ENCODE results near the gene ACTR6.
"Not testable (repeated sequence)": the region's sequence is repeated elsewhere in the genome, so short reads cannot be mapped to it uniquely, and the experiment has no call there.

Gene ACTR6

DNA sequence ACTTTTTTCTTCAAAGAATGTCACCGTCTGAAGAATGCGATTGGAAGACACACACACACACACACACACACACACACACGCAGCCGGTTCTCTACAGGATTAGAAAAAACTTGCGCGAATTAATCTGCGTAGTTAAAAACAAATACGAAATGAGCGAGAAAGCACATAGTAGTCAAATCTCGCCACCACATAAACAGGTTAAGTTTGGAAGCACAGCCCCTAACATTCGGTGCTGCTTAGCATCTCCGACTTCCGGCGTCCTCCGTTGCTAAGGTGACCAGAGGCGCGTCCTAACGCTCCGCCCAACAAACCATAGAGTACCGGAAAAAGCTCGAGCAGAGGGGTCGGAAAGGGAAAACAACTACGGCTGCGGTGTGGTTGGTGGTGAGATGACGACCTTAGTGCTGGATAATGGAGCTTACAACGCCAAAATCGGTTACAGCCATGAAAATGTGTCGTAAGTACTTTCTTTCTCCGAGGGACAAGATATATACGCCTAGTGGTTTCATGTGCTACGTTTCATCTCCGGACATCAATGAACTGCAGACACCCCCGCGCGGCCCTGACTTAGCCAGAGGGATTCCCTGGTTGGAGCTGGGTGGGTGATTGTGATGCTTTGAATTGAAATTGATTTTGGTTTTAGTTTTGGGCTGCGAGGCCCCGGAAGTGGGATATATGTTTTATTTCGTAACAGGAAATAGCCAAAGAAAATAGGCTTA, at the start of gene ACTR6:
Gene ACTR6, plus strand, starts transcription at position 353 of the 719 bp plus-strand sequence. Its CDS starts 37 bp downstream, at position 390.
- DNase-seq (ENCODE audit: low read depth), result peak; percentile 97

DNA sequence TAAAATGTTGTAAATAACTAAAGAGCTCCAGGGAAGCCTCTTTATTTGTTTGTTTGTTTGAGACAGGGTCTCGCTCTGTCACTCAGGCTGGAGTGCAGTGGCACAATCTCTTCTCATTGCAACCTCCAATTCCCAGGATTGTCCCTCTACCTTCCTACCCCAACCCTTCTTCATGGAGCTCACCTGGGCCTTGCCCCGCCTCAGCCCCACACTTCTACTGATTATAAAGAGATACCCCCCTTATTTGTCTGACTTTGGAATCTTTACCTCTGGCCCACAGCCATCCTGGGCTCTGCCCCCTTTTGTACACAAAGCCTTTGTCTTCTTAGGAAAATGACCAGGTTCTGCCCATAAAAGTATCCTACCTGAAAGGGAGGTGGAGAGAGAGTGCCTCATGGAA, 48.8 kb upstream of the ACTR6 start:
- DNase-seq (ENCODE audit: low read depth), result no peak

DNA sequence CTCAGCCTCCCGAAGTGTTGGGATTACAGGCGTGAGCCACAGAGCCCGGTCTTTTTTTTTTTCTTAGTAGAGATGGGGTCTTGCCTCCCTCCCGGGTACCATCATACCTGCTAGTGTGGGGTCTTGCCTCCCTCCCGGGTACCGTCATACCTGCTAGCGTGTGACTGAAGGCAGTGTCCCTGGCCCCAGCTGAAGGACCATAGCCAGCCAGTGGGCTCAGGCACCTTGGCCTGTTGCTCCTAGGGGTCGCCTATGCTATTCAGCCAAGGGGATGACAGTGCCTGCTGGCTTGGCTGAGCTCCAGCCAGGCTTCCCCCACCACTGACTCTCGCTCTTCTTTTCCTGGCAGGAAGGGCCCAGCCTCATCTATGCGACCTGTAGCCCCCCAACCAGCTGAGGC, 47.5 kb upstream of the ACTR6 start:
- DNase-seq (ENCODE audit: low read depth), result no peak

DNA sequence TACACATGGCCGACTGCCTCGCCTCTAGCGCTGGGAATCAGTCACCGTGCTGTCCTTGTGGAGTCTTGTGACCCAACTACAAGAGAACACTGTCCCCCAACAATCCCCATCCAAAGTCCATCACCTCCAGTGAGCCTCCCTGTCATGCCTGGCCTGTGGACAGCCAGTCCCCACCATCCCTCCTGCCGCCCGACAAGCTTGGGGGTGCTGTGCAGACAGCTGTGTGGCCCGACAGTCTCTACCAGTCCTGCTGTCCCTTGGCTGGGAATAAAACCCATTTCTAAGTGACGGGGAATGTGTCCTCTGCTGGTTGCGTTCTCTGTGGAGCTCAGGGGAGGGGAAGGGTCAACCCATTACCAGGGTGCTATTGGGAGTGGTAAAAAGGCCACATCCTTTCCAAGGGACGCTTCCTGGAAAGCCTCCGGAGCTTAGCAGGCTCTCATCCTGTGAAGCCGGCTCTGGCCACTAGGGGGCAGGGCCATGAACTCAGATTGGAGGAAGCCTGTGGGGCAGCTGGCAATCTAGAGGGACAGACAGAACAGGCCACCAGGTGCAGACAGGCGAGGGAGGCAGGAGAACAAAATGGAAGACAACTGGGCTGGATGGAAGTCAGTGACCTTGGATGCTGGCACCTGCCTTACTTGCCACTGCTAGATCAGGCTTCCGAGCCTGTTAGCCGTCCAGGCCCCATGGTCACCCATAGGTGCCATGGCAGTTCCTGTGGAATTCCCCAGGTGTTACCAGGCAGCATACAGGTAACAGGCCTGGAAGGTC, 46.0 kb upstream of the ACTR6 start:
- DNase-seq (ENCODE audit: low read depth), result peak; percentile 44

DNA sequence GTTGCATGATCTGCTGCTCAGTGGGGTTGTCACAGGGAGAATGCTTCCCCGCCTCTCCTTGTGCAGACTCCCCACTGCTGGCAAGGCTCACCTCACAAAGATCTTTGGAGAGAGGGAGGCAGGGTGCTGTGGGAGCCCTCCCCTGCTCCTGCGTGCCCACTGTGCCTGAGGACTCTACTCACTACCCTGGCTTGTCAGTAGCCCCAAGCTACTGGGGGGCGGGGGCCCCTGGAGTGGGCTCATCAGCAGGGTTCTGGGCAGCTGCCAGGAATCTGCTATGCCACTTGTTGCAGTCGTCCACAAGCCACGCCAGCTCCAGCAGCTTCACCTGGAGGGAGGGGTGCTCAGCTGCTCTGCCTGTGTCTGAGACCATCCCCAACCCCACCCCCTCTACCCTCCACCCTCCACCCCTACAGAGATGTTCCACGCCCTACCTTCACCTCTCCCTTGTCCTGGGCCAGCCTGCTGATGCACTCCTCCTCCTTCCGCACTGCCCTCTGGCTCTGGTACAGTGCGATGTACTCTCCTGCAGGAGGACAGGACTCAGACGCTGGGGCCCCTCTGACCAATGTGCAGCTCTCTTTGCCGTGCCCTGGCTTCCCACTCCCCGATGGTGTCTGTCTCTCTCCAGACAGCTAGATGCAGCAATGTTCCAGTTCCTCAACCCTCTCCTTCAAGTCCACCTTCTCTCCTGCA, 43.7 kb upstream of the ACTR6 start:
- DNase-seq (ENCODE audit: low read depth), result no peak

DNA sequence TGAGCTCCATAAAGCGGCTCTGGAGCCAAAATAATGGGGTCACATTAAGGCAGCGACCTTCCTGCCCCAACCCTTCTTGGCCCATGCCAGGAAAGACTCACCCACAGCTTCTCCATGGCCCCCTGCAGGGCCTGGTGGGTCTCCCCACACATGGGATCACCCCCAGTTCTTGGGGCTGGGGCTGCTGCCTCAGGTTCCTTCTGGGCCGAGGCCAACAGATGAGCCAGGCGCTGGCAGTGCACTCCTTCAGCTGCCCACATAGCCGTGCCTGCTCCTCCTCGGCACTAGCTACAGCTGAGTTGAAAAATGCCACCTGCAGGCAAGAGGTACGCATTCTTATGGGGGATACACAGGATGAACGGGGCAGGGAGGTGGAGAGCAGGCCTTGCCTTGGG, 43.2 kb upstream of the ACTR6 start:
- DNase-seq (ENCODE audit: low read depth), result no peak

DNA sequence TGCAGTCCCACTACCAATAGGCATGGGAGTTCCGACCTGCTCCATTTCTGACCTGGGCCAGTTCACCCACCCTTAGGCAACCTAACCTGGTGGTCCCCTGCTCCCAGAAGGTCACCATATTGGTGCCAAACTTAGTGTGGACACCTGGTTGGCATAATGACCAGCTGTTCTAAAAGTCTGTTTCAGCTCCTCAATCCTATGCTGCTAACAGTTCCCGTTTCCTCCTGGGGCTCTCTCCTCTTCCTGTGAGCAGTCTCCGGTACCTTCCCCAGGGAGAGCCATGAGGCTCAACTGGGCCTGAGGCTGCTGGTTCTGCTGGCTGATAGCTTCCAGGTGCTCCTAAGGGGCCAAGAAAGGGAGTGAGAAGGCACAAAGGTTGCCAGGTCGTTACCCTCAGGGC, 42.1 kb upstream of the ACTR6 start:
- DNase-seq (ENCODE audit: low read depth), result no peak

DNA sequence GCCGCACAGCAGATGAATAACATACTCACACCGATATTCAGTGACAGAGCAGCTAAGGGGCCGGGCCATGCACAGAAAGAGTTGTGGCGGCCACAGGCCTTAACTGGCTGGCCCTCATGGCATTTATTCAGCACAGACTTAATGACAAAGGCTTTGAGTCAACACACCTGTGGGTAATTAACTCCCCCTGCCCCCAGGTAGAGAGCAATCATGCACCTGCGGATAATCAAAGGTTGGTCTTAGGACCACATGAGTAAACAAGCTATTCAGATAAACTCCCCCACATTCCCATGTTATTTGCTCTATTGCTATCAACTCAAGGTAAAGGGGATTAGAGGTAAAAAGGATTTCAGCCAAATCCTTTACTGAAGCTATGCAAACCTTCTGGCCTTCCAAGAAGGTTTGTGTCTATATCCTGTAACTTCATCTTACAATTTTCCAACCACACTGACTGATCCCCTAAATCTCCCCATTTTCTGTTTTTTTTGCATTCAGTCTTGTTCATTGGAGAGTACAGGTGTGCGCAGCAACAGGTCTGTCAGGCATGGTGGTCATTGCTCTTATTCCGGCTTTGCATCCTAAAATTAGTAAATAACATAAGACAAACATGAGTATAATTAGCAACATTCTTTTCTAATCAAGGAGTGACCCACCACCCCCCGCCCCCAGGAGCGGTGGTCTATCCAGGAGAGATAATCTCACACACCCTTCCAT, 41.1 kb upstream of the ACTR6 start:
- no peak for DNase-seq (ENCODE audit: low read depth)

DNA sequence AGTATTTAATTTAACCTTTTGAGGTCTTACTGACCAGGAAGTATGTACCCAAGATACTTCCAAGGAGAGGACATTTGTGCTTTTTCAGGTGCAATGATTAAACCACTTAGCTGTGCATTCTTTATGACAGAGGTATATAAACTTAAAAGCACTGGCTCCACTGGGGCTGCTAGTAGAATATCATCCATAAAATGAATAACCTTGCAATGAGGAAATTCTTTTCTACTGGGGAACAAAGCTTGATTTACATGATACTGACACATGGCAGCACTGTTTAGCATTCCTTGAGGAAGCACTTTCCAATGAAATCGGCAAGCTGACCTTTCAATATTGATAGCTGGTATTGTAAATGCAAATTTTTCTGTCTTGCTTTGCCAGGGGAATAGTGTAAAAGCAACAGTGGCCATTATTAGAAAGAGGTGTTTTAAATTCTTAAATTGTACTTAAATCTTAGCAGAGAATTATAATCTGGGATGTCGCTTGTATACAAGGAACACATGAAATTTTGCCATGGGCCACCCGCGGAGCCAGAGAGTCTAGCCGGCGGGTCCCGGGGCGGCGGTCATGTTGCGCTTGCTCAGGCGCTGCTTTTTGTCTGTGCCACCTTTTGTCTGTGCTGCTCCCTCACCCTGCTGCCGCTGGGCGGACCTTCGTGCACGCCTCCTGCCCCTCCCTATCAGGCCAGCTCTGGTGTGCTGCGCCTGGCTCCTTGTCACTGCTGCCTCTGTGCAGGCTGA, 37.0 kb upstream of the ACTR6 start:
- peak; percentile 44 for DNase-seq (ENCODE audit: low read depth)

DNA sequence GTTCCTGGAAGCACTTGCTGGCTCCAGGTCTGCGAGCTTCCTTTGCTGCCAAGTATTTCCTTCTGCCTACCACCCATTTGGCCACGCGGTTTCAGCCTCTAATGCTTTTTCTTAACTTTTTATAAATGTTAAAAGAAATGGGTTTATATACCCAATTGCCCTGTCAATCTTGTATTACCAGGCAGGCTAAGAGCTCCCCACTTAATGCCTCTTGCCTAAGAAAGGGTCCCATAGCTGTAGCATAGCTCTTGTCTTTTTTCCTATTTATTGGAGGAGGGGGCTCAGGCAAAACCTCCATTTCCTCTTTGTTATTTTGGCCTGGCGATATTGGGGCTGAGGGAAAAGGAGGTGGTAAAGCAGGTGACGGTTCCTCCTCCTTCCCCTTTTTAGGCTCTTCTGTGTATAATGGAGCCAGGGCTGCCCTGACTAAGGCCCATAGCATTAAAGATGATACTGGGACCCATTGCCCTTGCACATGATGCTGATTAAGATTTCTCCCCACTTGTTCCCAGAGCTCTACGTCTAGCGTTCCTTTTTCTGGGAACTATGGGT, 36.4 kb upstream of the ACTR6 start:
- DNase-seq (ENCODE audit: low read depth), result no peak

DNA sequence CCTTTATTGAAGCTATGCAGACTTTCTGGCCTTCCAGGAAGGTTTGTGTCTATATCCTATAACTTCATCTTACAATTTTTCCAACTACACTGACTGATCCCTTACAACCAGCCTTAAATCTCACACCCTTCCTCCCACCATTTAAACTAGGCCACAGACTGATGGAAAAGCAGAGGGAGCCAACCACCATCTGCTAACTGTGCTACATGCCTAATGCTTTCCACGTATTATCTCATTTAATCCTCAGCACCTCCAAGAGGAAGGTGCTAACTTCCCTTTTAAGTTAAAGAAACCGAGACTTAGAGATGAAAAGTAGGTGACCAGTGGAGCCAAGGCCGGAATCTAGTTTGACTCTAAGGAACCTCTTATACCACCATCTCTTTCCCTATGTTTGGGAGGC, 35.3 kb upstream of the ACTR6 start:
- DNase-seq (ENCODE audit: low read depth), result no peak

DNA sequence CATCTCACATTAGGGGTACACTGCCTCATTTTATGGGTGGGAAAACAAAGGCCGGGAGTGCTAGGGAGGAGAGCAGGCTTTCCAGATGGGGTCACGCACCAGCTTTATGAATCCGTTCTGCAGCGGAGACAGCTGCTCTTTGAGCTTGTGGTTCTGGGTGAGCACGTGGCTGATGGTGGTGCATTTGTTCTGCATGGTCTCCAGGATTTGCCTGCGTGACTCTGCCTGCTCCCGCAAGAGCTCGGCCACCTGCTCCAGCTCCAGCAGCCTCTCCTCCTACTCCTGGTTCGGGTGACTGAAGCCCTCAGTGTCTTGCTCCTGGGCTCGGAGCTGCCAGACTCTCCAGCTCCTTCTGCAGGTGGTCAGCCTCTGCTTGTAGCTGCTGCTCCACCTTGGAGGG, 34.4 kb upstream of the ACTR6 start:
- DNase-seq (ENCODE audit: low read depth), result no peak

DNA sequence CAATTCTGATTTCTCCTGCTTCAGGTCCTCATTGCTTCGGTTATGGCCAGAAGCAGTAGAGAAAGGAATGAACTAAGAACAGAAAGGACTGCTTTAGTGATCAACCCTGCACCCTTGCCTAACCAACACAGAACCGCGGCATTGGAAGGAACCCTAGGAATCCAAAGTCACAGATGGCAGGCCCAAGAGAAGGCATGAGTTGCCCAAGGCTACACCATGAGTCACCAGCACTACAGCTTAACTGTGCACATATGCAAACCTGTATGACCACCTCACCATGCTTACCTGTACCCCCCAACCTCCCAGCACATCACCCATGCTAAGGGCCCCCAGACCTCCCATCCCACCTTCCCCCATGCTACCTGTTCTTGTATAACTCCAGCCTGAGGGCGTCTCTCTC, 32.1 kb upstream of the ACTR6 start:
- DNase-seq (ENCODE audit: low read depth), result no peak

DNA sequence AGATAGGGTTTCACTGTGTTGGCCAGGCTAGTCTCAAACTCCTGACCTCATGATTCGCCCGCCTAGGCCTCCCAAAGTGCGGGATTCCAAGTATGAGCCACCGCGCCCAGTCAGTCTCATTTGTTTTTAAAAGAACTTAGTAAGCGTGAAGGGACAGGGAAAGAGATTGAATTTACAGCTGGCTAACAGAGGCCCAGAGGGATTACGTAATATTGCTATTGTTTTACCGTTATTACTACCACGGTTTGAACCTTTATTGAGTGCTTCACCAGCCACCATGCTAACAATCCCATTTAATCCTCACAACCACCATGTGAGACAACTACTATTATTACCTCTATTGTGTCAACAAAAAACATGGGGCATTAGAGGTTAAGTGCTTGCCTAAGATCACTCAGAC, 31.3 kb upstream of the ACTR6 start:
- no peak for DNase-seq (ENCODE audit: low read depth)

DNA sequence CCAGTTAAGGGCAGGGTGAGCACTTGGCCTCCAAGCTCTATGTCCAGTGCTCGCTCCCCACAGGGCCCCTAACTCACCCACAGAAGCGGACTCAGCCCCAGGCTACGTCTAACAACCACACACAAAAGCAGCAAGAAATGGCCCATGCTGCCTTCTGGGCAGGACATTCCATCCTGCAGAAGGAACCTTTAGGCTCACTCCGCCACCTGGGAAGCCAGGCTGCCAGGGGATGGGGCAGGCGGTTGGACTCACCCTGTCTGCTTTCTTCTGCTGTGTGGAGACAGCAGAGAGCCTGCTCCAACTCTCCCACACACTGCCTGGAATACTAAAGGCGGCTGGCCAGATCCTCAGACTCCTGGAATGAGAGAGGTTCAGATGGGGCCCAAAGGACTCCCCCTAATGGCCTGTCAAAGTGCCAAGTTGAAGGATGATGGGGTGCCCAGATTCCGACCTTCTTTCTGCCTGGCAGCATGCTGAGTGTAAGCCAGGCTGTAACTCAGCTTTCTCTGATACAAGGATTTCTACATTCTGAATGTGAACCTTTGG, 30.2 kb upstream of the ACTR6 start:
- no peak for DNase-seq (ENCODE audit: low read depth)

DNA sequence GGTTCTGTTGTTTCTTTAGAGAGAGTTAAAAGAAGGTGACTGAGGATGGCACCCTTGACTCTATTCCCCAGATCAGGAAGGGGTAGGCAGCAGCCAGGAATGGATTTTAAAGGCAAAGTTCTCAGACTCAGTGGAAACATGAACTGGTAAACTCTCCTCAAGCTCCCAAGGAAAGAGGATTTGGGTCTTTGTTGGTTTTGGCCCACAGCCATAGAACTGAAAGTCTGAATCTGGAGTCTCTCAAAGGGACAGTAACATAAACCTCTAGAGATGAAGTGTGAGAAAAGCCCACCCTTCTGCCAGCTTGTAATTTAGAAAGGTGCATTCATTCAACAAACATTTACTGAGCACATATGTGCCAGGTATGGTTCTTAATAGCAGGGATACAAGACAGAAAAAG, 29.4 kb upstream of the ACTR6 start:
- DNase-seq (ENCODE audit: low read depth), result no peak

DNA sequence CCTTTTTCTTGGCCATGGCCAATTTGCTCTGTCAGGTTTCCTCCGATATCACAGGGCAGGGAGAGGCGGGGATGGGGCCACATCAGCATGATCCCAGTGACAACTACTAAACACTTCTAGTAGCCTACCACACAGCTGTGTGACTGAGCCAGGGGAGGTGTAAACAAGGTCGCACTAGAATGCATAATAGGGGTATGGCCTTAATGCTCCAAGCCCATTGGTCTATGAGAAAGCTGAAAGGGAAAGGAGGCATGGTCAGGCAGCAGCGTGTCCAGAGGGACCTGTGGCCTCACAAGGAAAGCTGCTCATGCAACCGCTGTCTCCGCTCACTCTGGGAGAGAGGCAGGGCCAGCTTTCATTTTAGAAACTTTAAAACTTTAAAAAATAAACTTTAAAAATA, 27.5 kb upstream of the ACTR6 start:
- no peak for DNase-seq (ENCODE audit: low read depth)

DNA sequence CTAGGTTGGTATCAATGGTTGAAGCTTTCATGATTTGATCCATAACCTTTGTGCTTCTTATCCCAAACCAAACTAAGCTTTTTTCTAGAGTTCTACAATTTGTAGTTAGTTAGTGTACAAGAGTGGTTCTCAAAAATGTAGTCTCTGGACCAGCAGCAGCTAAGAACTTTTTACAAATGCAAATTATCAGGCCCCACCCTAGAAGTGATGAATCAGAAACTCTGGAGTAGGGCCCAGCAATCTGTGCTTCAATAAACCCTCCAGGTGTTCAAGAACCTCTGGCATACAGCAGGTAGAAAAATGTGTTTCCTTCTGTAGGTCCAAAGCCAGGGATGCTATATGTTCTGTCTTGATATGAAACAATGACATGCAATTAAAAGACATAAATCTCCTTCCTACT, 26.1 kb upstream of the ACTR6 start:
- DNase-seq (ENCODE audit: low read depth), result no peak

DNA sequence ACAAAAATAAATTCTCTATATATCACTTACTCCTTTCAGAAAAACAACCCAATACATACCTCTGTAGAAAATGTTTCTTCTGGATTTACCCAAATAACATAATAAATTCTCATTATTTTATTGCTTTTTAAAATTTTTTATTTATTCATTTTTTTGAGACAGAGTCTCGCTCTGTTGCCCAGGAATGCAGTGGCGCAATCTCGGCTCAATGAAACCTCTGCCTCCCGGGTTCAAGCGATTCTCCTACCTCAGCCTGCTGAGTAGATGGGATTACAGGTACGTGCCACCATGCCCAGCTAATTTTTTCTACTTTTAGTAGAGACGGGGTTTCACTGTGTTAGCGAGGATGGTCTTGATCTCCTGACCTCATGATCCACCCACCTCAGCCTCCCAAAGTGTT, 24.1 kb upstream of the ACTR6 start:
- DNase-seq (ENCODE audit: low read depth), result not testable (repeated sequence)

DNA sequence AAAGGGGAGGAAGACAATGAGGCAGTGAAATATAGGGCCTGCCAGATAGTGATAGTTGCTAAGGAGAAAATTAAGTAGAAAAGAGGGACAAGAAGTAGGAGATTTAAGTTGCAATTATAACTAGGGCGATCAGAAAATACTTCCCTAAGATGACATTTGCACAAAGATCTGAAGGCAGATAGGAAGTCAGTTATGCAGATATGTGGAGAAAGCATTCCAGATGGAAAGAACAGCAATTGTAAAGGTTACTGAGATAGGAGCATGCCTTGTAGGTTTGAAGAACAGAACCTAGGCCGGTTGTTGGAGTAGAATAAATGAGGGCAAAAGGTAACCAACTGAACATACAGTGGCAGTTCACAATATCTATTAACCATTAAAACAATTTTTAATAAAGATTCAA, 21.4 kb upstream of the ACTR6 start:
- DNase-seq (ENCODE audit: low read depth), result no peak

DNA sequence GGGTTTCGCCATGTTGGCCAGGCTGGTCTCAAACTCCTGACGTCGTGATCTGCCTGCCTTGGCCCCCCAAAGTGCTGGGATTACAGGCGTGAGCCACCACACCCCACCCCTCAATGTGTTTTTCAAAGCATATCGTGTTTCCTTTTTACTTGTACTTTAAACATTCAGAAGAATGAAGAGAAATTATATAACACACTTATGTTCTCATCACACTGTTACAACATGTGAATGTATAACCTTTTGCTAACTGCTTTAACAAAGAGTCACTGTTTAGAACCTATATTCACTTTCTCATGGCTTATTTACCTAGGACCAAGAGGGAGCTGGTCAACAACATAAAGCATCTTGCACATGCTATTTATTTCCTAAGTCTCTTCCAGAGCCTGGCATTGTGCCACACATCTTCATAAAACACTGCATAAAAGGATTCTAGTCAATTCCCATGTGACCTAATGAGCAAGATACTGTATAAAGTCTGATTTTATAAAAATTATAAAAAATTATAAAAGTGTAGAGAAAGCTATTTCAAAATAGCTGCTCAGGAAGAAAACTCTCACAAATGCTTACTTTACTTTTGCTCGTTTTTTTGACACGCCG, 16.0 kb upstream of the ACTR6 start:
- peak; percentile 43 for DNase-seq (ENCODE audit: low read depth)

Data from fibroblast of gingiva (primary cell).